Lower leg skin (tissue), 3 donors: ENCODE results near the gene C11orf21.

Experiments
- CTCF ChIP-seq, 3 donors: fragments of 450-650 bp; IDR thresholded peaks; one replicate each; pipeline ENCODE4 v1.5.1; 2016; ENCODE audit warnings: antibody characterized with exemption in 3 of 3, mild to moderate bottlenecking in 3 of 3, moderate library complexity in 2 of 3
- POLR2A ChIP-seq, 2 donors: fragments of 450-650 bp; IDR thresholded peaks; one replicate each; pipeline ENCODE4 v1.6.1; 2016 to 2017; ENCODE audit warnings: antibody characterized with exemption in 2 of 2, mild to moderate bottlenecking in 1 of 2, moderate library complexity in 1 of 2

DNA sequence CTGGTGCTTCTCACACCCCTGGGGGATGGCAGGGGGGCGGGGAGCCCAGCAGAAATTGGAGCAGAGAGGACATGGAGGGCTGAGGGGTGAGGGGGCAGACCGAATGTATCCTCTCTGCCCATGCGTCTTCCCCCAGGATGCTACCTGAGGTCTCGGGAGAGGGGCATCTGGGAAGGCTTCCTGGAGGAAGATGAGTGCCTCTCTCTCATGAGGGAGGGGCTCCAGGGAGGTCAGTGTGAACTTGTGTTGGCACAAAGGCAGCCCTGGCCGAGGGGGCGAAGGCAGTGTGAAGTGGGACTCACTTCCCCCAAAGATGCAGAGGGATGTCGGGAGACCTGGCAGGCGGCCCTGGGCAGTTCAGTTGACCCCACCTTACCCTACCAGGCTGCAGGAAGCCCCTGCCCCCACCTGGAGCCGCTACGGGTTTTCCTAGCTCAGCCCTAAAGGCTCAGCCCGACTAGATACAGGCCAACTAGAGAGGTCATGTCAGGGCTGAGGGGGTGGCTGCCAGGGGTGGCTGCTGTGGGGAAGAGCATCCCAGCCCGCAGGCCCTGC is 41.7 kb downstream of the C11orf21 start:
- no peak for TF ChIP-seq POLR2A (IDR thresholded peaks at IDR 0.05)
- TF ChIP-seq CTCF (IDR thresholded peaks at IDR 0.05): no peak
